HG03066 (cell line): ENCODE results near the gene PAX5.

ENCODE experiments used
- ATAC-seq: cut with Tn5 transposase; IDR thresholded peaks from one replicate; pipeline ENCODE4 v1.9.1; 2021; ENCODE audit warnings: low read depth; ENCODE audit not compliant: unreplicated experiment

PAX5 gene

DNA sequence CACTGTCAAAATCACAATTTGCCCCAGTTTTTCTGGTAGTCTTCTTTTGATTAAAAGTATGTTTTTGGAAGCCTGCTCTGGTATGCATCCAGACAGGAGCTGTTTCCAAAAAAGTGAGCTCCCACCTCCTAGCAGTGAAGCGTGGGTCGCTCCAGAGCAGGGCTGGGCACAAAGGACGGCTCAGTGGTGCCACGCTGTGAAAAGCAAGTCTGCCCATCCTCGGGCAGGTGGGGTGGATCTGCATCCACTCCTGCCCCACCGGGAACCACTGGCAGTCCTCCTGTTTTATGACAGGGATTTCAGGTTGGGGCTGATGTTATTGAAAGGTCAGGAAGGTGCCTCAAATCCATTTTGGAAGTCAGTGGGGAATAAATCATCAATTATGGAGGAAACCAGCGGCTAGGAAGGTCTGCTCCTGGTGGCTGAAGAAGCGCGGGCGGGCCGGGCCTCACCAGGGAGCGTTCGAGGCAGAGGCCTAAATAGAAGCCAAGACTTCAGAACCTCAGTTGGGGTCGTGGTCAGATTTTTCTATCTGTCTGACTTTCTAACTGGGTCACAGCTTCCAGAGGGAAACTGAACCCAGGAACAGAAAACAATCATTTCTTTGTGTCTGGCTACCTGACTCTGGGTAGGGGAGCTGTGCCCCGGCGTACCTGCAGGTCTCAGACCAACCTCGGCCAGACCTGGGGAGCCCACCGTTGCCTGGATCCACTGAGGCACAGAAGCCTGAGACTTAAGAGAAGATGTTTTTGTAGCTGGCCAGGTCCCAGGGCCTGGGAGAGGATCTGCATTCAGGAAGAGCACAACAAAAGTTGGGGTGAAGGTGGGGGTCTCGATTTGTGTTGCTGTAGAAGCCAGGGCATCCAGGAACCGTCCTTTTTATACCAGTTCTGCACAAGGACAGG is 168.1 kb downstream of the PAX5 start:
- no peak for ATAC-seq

- ATAC-seq = no peak
These were observed 169.3 kb downstream of the PAX5 start for GRCh38 chr9:36864491-36865410.

DNA sequence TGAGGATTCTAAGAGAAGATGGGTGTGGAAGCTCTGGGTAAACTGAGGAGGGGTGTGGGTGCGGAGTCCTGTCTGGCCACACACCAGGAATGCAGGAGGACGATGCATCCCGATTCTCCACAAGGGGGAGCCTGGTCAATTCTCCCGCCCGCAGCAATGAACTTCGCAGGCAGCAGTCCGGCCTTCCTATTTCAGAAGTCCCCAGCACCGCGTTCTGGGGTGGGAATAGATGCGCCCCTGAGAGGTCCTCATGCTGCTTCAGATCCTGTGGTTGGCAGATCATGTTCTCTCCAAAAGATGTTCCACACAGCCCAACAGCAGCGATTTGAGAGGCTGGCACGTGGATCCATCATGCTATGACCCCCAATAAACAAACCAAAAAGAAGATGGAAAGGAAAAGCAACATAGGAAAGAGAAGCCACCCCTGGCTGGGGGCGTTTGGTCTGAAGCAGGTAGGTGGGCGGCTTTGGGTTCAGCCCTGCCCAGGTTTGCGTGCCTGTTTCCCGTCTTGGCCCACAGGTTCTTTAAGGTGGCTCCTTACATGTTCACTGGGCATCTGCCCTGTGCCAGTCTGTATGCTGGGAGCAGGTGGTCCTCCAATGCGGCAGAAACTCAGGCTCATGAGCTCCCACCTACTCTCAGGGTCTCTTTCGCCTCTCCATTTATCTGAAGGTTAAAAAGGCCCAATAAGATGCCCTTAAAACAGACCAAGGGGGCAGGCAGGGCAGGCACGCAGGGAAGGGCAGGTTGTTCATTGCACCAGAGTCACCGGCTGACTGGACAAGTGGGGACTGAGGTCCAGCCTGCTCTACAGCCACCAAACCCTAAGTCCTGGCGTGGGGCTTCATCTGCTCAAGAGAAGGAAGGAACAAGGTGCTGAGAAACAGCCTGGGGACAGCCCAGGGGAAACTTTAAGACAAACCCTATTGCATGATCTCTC is 171.6 kb downstream of the PAX5 start:
- no peak for ATAC-seq

DNA sequence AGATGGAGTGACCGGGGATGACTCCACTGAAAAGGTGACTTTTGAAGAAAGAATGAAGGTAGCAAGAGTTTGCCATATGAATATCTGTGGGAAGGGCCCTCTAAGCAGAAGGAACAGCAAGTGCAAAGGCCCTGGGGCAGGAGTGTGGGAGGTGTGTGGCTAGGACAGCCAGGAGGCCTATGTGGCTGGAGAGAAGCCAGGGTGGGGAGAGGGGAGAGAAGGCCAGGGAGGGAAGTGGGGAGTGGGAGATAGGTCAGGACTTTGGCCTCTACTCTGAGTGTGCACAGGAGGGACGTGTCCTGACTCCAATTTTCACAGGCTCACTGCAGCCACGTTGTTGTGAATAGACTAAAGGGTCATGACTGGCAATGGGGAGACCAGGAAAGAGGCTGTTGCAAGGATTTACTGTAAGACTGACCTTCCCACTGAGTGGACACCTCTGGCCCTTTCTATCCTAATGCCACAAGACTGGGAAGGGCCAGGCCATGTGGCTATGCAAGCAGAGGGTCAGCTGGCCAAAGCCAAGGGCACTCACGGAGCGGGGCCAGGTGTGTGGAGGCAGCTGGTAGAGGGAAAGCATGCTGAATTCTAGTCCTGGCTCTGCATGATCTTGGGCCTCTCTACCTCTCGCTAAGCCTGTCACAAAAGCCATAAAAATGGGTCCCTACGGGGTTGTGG is 172.4 kb downstream of the PAX5 start:
- no peak for ATAC-seq

DNA sequence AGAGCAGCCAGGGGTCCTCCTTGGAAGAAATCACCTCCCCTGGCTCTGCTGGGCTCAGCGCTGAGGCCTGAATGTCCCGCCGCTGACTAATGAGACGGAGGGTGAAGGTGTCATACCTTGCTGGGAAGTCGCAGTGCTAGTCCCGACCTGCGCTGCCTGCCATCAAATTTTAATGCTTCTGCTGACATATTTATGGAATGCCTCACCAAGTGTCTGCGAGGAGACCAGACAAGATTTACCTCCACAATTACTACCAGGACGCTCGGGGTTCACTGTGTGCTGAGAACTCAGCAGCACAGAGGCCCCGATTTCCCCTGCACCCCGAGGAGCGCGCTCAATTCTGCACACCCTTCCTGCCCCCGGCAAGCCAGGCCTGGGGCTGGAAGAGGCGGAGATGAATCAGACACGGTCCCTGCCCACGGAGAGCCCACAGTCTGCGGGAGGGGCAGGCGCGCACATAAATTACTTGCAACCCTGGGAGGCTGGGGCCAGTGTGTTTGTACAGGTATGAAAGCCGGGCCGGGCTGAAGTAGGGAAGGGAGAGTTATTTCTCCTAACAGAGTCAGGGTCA is 175.2 kb downstream of the PAX5 start:
- ATAC-seq = no peak

GRCh38 chr9:36855448-36856315 is 178.4 kb downstream of the PAX5 start:
- ATAC-seq = peak; percentile 63

- no peak for ATAC-seq
These were observed 179.3 kb downstream of the PAX5 start for GRCh38 chr9:36854751-36855150.

GRCh38 chr9:36854034-36854433 is 180.0 kb downstream of the PAX5 start:
- ATAC-seq = no peak

DNA sequence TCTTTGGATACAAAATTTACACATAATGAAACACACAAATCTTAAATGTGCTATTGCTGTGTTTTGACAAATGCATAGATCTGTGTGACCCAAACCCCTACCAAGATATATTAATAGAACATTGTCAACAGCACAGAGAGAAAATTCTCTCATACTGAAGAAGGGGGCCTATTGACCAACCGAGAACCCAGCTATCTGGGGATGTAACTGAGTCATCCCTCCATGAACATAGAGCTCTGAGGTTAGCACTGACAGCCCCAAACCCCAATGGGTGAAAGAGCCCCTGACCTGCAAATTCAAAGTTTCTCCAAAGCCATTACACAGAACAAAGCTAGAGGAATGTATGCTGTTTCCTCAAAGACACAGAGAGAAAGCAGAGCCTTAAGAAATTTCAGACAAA is 180.8 kb downstream of the PAX5 start:
- no peak for ATAC-seq

DNA sequence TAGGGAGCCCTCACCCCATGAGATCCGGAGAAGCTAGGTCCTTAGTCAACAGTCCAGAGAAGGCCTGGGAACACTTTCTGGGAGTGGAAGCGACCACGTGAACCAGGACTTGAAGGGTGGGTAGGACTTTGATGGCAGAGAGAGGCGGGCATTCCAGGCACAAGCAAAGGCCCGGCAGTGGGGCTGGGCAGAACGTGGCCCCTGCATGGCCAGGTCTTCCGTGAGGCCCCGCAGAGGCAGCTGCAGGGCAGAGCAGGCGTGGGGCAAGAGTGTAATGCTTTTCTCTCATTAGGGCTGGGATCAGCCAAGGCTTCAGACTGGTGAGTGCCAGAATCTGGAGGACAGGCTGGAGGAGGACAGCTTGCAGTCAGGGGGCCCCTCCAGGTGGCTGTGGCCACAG is 184.1 kb downstream of the PAX5 start:
- no peak for ATAC-seq

- ATAC-seq = no peak
These were observed 185.1 kb downstream of the PAX5 start for GRCh38 chr9:36848946-36849345.

GRCh38 chr9:36847781-36848673 is 186.0 kb downstream of the PAX5 start:
- no peak for ATAC-seq

- ATAC-seq = no peak
These were observed 187.4 kb downstream of the PAX5 start for GRCh38 chr9:36846621-36847020.

GRCh38 chr9:36845844-36846243 is 188.2 kb downstream of the PAX5 start:
- ATAC-seq = no peak

DNA sequence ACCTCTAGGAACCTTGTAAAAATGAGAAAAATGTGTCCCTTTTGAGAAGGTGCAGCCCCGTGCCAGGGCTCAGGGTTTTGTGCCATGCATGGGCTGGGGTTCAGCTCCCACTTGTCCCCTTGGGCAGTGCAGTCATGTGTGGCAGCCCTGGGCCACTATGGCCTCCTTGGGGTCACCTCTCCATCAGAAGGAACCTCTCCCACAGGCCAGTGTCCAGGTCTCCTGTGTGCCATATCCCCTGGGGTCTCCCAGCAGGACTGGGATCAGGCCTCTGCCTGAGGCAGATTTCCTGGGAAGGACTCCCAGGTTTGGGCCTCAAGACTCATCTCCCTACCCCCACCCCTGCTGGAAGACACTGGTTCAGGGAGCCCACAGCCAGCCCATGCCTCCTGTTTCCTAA is 189.1 kb downstream of the PAX5 start:
- ATAC-seq = no peak

DNA sequence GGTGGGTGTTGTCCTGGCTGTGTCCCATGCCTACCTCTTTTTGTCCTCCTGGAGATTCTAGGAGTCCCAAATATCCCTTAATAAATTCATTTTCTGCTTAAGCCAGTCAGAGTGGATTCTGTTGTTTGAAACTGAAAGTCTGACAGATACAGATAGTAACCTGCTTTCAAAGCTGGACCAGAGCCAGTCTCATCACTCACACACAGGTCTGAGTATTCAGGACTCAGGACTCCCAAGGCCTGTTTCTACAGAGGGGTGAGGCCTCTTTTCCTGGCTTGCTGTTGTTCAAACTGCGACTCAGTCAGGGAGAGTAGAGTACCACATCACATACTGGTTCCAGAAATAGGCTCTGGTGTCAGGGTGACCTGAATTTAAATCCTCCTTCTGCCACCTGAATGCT is 190.1 kb downstream of the PAX5 start:
- ATAC-seq = no peak
